Measurements from ENCODE around the gene TSEN54.

TSEN54 gene

GRCh38 chr17:75504347-75505151 is 11.8 kb upstream of the TSEN54 start:
- no peak for DNase-seq (ENCODE audit: low read depth in 3 of 3)

GRCh38 chr17:75505152-75505409 is 11.2 kb upstream of the TSEN54 start:
- no peak for DNase-seq (ENCODE audit: low read depth in 3 of 3)

- DNase-seq (ENCODE audit: low read depth in 3 of 3): no peak
Observed at GRCh38 chr17:75505640-75506039, 10.7 kb upstream of the TSEN54 start.

- DNase-seq (ENCODE audit: low read depth in 3 of 3): no peak
Observed at GRCh38 chr17:75506134-75506533, 10.2 kb upstream of the TSEN54 start.

- DNase-seq (ENCODE audit: low read depth in 3 of 3): no peak
Observed at GRCh38 chr17:75506888-75507287, 9.4 kb upstream of the TSEN54 start.

GRCh38 chr17:75507733-75508719 is 8.3 kb upstream of the TSEN54 start:
- DNase-seq (ENCODE audit: low read depth in 3 of 3): no peak

- DNase-seq (ENCODE audit: low read depth in 3 of 3): no peak
Observed at GRCh38 chr17:75508931-75509361, 7.4 kb upstream of the TSEN54 start.

- DNase-seq (ENCODE audit: low read depth in 3 of 3): no peak
Observed at GRCh38 chr17:75509528-75510258, 6.6 kb upstream of the TSEN54 start.

GRCh38 chr17:75511270-75511609 is 5.1 kb upstream of the TSEN54 start:
- DNase-seq (ENCODE audit: low read depth in 3 of 3): no peak

- DNase-seq (ENCODE audit: low read depth in 3 of 3): no peak
Observed at GRCh38 chr17:75511610-75512575, 4.4 kb upstream of the TSEN54 start.

- DNase-seq (ENCODE audit: low read depth in 3 of 3): no peak
Observed at GRCh38 chr17:75512926-75513640, 3.2 kb upstream of the TSEN54 start.

- DNase-seq (ENCODE audit: low read depth in 3 of 3): no peak
Observed at GRCh38 chr17:75513641-75514000, 2.7 kb upstream of the TSEN54 start.

- DNase-seq (ENCODE audit: low read depth in 3 of 3): no peak
Observed at GRCh38 chr17:75514299-75514918, 1.9 kb upstream of the TSEN54 start.

- DNase-seq (ENCODE audit: low read depth in 3 of 3): no peak
Observed at GRCh38 chr17:75514919-75515495, 1.3 kb upstream of the TSEN54 start.

- DNase-seq (ENCODE audit: low read depth in 3 of 3): peak; percentile 75 to 87 (median 79)
Observed at GRCh38 chr17:75515496-75516254, 653 bp upstream of the TSEN54 start, which contains the start of gene CASKIN2. TSS of gene CASKIN2 (minus strand) at chr17:75515537. CDS start at chr17:75513804, 1,733 bp downstream.

- no peak for DNase-seq (ENCODE audit: low read depth in 3 of 3)
Observed at GRCh38 chr17:75516619-75517296, 430 bp downstream of the TSEN54 start.

GRCh38 chr17:75517297-75517865 is 1.1 kb downstream of the TSEN54 start:
- DNase-seq (ENCODE audit: low read depth in 3 of 3): peak in 1 of 3 donors; percentile 29

GRCh38 chr17:75518201-75518600 is 1.9 kb downstream of the TSEN54 start:
- DNase-seq (ENCODE audit: low read depth in 3 of 3): no peak
